ENCODE results near the gene VSTM5.
"Not testable (repeated sequence)": the region's sequence is repeated elsewhere in the genome, so short reads cannot be mapped to it uniquely, and the experiment has no call there.

Gene VSTM5

GRCh38 chr11:93783362-93783761, 67.1 kb downstream of the VSTM5 start (continued):
- TF ChIP-seq ISL1 (CRISPR knock-in tag; IDR thresholded peaks at IDR 0.05) = no peak

DNA sequence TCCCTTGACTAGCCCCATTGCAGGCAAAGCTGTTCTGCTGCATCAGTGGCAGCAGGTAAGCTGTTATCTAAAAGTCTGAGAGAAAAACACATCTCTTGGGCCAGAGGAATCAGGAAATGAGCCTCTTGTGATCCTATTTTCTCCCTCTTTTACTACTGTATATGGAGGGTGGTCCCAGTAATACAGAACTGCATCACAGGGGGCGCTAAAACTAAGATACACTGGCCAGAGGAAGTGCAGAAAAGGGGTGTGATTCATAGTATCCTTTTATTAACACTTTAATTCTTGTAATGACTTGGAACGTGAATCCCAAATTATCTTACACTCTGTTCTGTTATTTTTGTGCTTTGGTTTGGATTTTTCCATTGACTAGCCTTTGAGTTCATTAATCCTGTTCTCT, 75.1 kb downstream of the VSTM5 start:
- no peak; the same call in 2 of the 3 replicates for ATAC-seq
- TF ChIP-seq TCF4 (CRISPR knock-in tag; IDR thresholded peaks at IDR 0.05; ENCODE audit: borderline replicate concordance) (no peak), BACH2 (CRISPR knock-in tag; IDR thresholded peaks at IDR 0.05; ENCODE audit: borderline replicate concordance) (no peak), ZNF565 (CRISPR knock-in tag; conservative IDR thresholded peaks at IDR 0.05; ENCODE audit: low read depth) (no peak), ESRRG (CRISPR knock-in tag; IDR thresholded peaks at IDR 0.05) (no peak), ARNTL (CRISPR knock-in tag; IDR thresholded peaks at IDR 0.05; ENCODE audit: borderline replicate concordance, low read depth) (no peak), RARB (CRISPR knock-in tag; IDR thresholded peaks at IDR 0.05) (no peak), SNAI2 (CRISPR knock-in tag; IDR thresholded peaks at IDR 0.05) (no peak), ZC3H10 (CRISPR knock-in tag; IDR thresholded peaks at IDR 0.05) (no peak), PPARA (CRISPR knock-in tag; IDR thresholded peaks at IDR 0.05; ENCODE audit: borderline replicate concordance) (no peak), CSRNP3 (CRISPR knock-in tag; IDR thresholded peaks at IDR 0.05) (no peak), ZNF70 (CRISPR knock-in tag; IDR thresholded peaks at IDR 0.05) (no peak)

DNA sequence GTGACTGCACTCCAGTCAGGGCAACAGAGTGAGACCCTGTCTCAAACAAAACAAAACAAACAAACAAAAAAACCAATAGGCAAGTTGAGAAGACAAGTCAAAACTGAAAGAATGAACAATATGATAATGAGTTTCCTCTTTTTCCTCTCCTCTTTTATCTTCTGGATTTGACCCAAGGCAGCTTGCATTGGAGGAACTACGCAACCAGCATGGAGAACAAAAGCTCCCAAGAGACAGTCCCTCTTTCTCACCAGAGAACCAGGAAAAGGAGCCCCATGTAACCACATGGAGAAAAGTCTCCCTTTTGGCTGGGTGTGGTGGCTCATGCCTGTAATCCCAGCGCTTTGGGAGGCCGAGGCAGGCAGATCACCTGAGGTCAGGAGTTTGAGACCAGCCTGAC, 75.9 kb downstream of the VSTM5 start:
- ATAC-seq = not testable (repeated sequence)

GRCh38 chr11:93773601-93774200, 76.7 kb downstream of the VSTM5 start:
- TF ChIP-seq GLIS3 (CRISPR knock-in tag; IDR thresholded peaks at IDR 0.05) (no peak), ESRRG (CRISPR knock-in tag; IDR thresholded peaks at IDR 0.05) (no peak), ARNTL (CRISPR knock-in tag; IDR thresholded peaks at IDR 0.05; ENCODE audit: borderline replicate concordance, low read depth) (no peak), SNAI2 (CRISPR knock-in tag; IDR thresholded peaks at IDR 0.05) (no peak), ZNF565 (CRISPR knock-in tag; conservative IDR thresholded peaks at IDR 0.05; ENCODE audit: low read depth) (no peak), ZFP30 (CRISPR knock-in tag; IDR thresholded peaks at IDR 0.05) (no peak), ZC3H10 (CRISPR knock-in tag; IDR thresholded peaks at IDR 0.05) (no peak), CSDC2 (CRISPR knock-in tag; IDR thresholded peaks at IDR 0.05) (no peak), ZNF8 (CRISPR knock-in tag; IDR thresholded peaks at IDR 0.05) (no peak), TOX (CRISPR knock-in tag; IDR thresholded peaks at IDR 0.05; ENCODE audit: borderline replicate concordance) (no peak), ISL1 (CRISPR knock-in tag; IDR thresholded peaks at IDR 0.05) (no peak), ZFP3 (CRISPR knock-in tag; IDR thresholded peaks at IDR 0.05) (no peak), OSR1 (CRISPR knock-in tag; IDR thresholded peaks at IDR 0.05) (no peak)
- TF ChIP-seq, protein P1, sequence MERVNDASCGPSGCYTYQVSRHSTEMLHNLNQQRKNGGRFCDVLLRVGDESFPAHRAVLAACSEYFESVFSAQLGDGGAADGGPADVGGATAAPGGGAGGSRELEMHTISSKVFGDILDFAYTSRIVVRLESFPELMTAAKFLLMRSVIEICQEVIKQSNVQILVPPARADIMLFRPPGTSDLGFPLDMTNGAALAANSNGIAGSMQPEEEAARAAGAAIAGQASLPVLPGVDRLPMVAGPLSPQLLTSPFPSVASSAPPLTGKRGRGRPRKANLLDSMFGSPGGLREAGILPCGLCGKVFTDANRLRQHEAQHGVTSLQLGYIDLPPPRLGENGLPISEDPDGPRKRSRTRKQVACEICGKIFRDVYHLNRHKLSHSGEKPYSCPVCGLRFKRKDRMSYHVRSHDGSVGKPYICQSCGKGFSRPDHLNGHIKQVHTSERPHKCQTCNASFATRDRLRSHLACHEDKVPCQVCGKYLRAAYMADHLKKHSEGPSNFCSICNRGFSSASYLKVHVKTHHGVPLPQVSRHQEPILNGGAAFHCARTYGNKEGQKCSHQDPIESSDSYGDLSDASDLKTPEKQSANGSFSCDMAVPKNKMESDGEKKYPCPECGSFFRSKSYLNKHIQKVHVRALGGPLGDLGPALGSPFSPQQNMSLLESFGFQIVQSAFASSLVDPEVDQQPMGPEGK (CRISPR knock-in tag; IDR thresholded peaks at IDR 0.05; ENCODE audit: borderline replicate concordance) = no peak
- TF ChIP-seq, protein P2, sequence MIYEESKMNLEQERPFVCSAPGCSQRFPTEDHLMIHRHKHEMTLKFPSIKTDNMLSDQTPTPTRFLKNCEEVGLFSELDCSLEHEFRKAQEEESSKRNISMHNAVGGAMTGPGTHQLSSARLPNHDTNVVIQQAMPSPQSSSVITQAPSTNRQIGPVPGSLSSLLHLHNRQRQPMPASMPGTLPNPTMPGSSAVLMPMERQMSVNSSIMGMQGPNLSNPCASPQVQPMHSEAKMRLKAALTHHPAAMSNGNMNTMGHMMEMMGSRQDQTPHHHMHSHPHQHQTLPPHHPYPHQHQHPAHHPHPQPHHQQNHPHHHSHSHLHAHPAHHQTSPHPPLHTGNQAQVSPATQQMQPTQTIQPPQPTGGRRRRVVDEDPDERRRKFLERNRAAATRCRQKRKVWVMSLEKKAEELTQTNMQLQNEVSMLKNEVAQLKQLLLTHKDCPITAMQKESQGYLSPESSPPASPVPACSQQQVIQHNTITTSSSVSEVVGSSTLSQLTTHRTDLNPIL (CRISPR knock-in tag; IDR thresholded peaks at IDR 0.05; ENCODE audit: low read depth) = no peak
- TF ChIP-seq, protein P3, sequence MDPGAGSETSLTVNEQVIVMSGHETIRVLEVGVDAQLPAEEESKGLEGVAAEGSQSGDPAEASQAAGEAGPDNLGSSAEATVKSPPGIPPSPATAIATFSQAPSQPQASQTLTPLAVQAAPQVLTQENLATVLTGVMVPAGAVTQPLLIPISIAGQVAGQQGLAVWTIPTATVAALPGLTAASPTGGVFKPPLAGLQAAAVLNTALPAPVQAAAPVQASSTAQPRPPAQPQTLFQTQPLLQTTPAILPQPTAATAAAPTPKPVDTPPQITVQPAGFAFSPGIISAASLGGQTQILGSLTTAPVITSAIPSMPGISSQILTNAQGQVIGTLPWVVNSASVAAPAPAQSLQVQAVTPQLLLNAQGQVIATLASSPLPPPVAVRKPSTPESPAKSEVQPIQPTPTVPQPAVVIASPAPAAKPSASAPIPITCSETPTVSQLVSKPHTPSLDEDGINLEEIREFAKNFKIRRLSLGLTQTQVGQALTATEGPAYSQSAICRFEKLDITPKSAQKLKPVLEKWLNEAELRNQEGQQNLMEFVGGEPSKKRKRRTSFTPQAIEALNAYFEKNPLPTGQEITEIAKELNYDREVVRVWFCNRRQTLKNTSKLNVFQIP (CRISPR knock-in tag; IDR thresholded peaks at IDR 0.05; ENCODE audit: borderline replicate concordance, low read depth) = no peak
- no peak for ATAC-seq

DNA sequence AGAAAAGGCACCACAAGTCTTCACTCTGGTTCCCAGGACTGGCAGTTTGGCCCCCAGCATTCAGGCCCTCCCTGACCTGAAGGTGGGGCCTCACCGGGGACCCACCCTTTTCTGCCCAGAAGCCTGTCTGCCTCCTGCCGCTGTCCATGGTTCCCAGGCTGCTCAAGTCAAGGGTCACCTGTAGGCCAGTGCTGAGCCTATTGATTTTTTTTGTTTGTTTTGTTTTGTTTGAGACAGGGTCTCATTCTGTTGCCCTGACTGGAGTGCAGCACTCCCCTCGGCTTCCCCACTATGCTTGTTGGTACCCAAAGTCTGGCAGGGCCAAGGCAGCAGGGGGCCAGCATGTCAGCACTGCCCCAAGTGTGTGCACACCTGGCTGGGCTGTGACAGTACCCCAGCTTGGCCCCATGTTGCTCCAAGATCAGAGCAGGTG, 77.4 kb downstream of the VSTM5 start:
- ATAC-seq = no peak
- TF ChIP-seq, protein P3 (CRISPR knock-in tag; IDR thresholded peaks at IDR 0.05; ENCODE audit: borderline replicate concordance, low read depth) = no peak
- TF ChIP-seq BACH2 (CRISPR knock-in tag; IDR thresholded peaks at IDR 0.05; ENCODE audit: borderline replicate concordance) = no peak
- TF ChIP-seq ZFP30 (CRISPR knock-in tag; IDR thresholded peaks at IDR 0.05) = no peak
- TF ChIP-seq ZC3H10 (CRISPR knock-in tag; IDR thresholded peaks at IDR 0.05) = no peak
- TF ChIP-seq, protein P1 (CRISPR knock-in tag; IDR thresholded peaks at IDR 0.05; ENCODE audit: borderline replicate concordance) = no peak
- TF ChIP-seq ARNTL (CRISPR knock-in tag; IDR thresholded peaks at IDR 0.05; ENCODE audit: borderline replicate concordance, low read depth) = no peak
- TF ChIP-seq ZNF565 (CRISPR knock-in tag; conservative IDR thresholded peaks at IDR 0.05; ENCODE audit: low read depth) = no peak
- TF ChIP-seq TCF4 (CRISPR knock-in tag; IDR thresholded peaks at IDR 0.05; ENCODE audit: borderline replicate concordance) = no peak
- TF ChIP-seq CSRNP3 (CRISPR knock-in tag; IDR thresholded peaks at IDR 0.05) = no peak
- no peak for TF ChIP-seq ZNF8 (CRISPR knock-in tag; IDR thresholded peaks at IDR 0.05)
- TF ChIP-seq SNAI2 (CRISPR knock-in tag; IDR thresholded peaks at IDR 0.05) = no peak

All from SK-N-SH treated with all-trans-retinoic acid at 6 μM for 48 hours (cell line).